Epithelial cell of proximal tubule (primary cell): ENCODE results near the gene MPG. TPM values are rescaled to one million over a fixed set of nuclear protein-coding genes. Genes with fewer than 3 reads are reported as not detected.
"Not testable (repeated sequence)": the region's sequence is repeated elsewhere in the genome, so short reads cannot be mapped to it uniquely, and the experiment has no call there.

Experiments
- DNase-seq: peaks from one replicate; pipeline ENCODE4 v3.0.0-alpha.2; 2011; ENCODE audit warnings: low read depth
- H3K4me3 ChIP-seq: 2 replicates; pipeline ENCODE4 v1.5.1; 2011; ENCODE audit warnings: low read depth, mild to moderate bottlenecking, low read length
- CTCF ChIP-seq: conservative IDR thresholded peaks from 2 replicates; pipeline ENCODE4 v1.5.1; 2012; ENCODE audit warnings: low read depth, mild to moderate bottlenecking, low read length
- total RNA-seq: library from RNA; depleted of rRNA; stranded (reverse); fragments of >200 nt; gene quantifications from 2 replicates; pipeline ENCODE4 v1.2.3, GENCODE V29; 2015

Gene MPG
- total RNA-seq, 1 donor from 2014 or later, result 92.8 TPM

DNA sequence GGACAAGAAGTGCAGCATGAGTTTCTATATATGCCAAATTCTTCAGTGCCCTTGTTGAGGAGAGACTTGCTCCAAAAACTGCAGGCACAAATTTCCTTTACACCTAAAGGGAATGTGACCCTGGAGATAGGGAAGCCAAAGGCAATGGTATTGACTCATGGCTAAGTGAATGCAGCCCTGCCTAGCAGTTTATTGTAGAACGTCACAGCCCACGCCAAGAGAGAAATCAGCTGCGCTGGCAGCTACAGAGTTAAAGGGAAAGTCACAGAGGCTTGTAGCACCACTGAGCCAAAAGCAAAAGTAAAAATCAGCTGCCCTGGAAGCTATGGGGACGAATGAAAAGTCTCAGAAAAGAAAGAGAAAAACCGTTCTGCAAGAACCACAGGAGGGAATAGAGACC, 34.7 kb upstream of the MPG start:
- no peak for DNase-seq
- no peak for TF ChIP-seq CTCF
- H3K4me3 ChIP-seq, result no peak overlapping the region

DNA sequence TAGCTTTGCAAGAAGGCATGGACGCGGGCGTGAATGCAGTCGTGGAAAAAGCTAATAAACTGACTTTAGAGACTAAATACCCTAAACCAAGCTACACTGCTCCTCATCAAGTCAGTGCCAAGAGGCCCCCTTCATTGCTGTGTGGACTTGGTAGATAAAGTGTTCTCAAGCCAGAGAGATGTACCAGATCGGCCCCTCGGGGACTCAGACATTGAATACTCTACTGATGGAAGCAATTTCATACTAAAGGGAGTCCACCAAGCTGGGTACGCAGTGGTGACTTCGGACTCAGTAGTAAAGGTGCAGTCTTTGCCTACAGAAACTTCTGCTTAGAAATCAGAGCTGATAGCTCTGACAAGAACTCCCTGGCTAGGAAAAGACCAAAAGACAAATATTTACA, 33.4 kb upstream of the MPG start:
- no peak for TF ChIP-seq CTCF
- DNase-seq, result no peak
- no peak overlapping the region for H3K4me3 ChIP-seq

DNA sequence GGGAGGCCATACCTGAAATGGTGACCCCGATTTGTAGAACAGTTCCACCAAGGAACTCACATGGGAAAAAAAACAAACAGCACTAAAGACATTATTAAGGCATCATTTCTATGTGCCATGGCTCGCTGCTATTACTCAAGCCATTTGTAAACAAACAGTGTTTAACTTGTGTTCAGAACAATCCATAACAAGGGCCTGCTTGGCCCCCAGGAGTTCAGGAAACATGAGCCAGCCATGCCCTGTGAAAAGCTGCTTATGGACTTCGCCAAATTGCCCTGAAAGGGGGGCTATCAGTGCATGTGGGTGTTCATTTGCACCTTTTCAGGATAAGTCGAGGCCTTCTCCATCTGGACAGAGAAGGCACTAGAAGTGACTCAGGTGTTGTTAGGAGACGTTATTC, 32.6 kb upstream of the MPG start:
- H3K4me3 ChIP-seq, result no peak overlapping the region
- no peak for DNase-seq
- TF ChIP-seq CTCF, result no peak

DNA sequence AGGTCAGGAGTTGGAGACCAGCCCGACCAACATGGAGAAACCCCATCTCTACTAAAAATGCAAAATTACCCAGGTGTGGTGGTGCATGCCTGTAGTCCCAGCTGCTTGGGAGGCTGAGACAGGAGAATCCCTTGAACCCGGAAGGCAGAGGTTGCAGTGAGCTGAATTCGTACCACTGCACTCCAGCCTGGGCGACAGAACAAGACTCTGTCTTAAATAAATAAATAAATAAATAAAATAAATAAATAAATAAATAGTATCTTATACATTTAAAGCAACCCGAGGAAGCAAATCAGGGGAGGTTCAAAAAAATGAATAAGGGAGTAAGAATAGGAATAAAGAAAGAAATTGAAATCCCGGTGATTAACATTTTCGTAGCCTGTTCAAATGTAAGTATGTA, 31.5 kb upstream of the MPG start:
- DNase-seq, H3K4me3 ChIP-seq: not testable (repeated sequence)

DNA sequence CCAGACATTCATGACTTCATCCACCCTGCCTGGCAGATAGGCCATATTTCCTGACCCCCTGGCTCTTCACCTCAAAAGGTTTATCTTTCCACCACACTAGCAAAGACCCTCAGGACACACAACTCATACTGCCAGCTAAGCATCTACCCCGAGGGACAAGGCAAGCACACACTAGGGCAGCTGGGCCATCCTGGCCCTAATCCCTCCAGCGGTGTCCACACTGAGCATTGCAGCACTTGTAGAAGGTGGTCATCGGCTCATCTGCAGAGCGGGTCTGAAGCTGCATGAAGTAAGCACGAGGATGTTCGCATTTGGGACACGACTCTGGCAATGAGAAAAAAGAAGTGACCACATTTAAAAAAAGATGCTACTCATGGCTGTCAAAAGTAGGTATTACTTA, 30.8 kb upstream of the MPG start:
- DNase-seq, result no peak
- TF ChIP-seq CTCF, result no peak
- no peak overlapping the region for H3K4me3 ChIP-seq

DNA sequence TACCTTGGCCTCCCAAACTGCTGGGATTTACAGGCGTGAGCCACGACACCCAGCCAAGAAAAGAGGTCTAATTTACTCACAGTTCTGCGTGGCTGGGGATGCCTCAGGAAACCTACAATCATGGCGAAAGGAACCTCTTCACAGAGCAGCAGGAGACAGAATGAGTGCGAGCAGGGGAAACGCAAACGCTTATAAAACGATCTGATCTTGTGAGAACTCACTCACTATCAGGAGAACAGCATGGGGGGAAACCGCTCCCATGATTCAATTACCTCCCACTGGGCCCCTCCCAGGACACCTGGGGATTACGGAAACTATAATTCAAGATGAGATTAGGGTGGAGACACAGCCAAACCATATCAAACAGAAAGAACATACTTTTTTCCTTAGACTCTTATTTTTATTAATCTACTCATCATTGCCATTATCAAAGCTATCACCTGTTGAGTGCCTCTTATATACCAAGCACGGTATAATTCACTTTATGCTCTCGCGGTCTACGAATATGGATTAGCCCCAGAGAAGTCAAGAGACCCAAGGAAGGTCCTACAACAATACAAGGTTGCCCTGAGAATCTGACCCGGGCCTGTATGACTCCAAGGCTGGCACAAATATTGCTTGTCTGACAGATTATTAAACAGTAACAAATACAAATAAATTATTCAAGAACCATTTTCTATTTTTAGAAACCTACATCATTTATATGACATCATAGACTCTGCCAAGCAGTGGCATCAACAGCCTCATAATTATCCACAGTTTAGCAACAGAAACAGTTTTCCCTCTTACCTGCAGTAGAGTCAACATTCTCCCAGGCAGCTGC, 27.0 kb upstream of the MPG start:
- no peak for TF ChIP-seq CTCF
- no peak for DNase-seq
- H3K4me3 ChIP-seq, result no peak overlapping the region

DNA sequence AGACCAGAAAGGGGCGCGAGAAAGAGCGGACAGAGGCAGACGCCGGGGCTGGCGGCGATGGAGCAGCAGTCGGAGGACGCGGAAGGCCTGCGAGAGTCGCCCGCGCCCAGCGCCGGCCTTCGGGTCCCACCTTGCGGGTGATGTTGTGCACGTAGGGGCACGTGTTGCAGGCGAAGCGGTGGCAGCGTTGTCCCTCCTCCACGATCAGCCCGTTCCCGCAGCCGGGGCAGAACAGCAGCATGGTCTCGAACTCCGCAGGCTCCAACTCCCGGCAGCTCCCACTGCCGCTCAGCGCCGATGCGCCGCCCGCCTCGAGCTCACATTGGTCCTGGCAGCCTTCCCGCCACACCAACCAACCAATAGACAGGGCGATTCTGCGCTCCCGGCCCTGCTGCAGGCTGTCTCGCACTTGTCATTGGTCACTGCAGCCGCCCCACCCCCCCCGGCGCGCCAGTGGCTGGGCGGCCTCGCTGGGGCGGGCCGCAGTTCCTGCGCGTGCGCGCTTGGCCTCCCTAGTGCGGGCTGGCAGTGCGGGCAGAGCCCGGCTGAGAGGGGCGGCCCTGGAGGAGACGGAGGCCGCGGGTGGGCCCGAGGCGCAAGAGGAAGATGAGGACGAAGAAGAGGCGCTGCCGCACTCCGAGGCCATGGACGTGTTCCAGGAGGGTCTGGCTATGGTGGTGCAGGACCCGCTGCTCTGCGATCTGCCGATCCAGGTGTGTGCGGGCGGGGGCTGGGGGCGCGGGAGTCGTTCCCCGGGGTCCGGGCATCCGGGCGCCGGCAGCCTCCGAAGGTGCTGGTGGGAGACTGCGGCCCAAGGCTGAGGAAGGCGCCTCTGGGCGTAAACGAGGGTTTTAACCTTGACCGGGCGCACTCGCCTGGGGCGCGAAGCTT, 24.4 kb upstream of the MPG start, which contains the start of the genes POLR3K and SNRNP25:
POLR3K (minus strand) TSS at position 263 of the 891 bp plus-strand sequence; CDS start at position 241, 22 bp downstream.
SNRNP25 (plus strand) TSS at position 483 of the 891 bp plus-strand sequence; CDS start at position 672, 189 bp downstream.
- H3K4me3 ChIP-seq, result peak within 1 kb of the TSS; percentile 96
- peak; percentile 48 for DNase-seq
- TF ChIP-seq CTCF, result no peak
